Amygdala (tissue), 56 donors: ENCODE results near the gene GREM1.

ENCODE experiments used
- DNase-seq, 56 donors: peaks; one replicate each; lab custom pipeline; 2025; lab: John Stamatoyannopoulos, UW

The GREM1 gene

GRCh38 chr15:32775103-32775502, 57.3 kb downstream of the GREM1 start:
- DNase-seq, result no peak

- no peak for DNase-seq
Measured at GRCh38 chr15:32778391-32779176, 60.8 kb downstream of the GREM1 start.

GRCh38 chr15:32781781-32782180, 64.0 kb downstream of the GREM1 start:
- DNase-seq, result no peak

- no peak for DNase-seq
Measured at GRCh38 chr15:32784581-32784980, 66.8 kb downstream of the GREM1 start.

GRCh38 chr15:32786906-32787305, 69.1 kb downstream of the GREM1 start:
- no peak for DNase-seq

- no peak for DNase-seq
Measured at GRCh38 chr15:32787949-32788348, 70.1 kb downstream of the GREM1 start.

- no peak for DNase-seq
Measured at GRCh38 chr15:32790352-32790999, 72.7 kb downstream of the GREM1 start.

GRCh38 chr15:32792436-32792835, 74.6 kb downstream of the GREM1 start:
- no peak for DNase-seq
